Measurements from ENCODE around the gene TPM2.

DNA sequence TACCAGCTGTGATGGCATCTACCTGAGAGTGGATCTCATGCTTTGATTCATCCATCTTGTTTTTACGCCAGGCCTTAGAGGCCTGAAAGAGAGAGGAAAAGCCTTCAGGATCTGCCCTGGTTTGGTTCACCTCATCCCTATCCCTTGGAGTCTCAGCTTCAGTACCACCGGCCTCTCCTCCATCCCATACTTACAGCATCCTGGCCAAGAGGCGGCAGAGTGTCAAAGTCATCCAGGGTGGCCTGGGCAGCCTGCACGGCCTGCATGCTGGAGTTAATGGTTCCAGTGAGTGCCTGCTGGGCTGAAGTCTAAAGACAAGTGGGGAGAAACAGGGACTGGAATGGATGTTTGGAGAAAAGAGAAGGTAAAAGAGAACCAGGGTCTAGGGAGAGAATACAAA, 29.8 kb upstream of the TPM2 start:
- TF ChIP-seq, protein P1, sequence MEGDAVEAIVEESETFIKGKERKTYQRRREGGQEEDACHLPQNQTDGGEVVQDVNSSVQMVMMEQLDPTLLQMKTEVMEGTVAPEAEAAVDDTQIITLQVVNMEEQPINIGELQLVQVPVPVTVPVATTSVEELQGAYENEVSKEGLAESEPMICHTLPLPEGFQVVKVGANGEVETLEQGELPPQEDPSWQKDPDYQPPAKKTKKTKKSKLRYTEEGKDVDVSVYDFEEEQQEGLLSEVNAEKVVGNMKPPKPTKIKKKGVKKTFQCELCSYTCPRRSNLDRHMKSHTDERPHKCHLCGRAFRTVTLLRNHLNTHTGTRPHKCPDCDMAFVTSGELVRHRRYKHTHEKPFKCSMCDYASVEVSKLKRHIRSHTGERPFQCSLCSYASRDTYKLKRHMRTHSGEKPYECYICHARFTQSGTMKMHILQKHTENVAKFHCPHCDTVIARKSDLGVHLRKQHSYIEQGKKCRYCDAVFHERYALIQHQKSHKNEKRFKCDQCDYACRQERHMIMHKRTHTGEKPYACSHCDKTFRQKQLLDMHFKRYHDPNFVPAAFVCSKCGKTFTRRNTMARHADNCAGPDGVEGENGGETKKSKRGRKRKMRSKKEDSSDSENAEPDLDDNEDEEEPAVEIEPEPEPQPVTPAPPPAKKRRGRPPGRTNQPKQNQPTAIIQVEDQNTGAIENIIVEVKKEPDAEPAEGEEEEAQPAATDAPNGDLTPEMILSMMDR (IDR thresholded peaks at IDR 0.05) = no peak
- TF ChIP-seq POLR2A (IDR thresholded peaks at IDR 0.05) = no peak
- TF ChIP-seq EP300 (IDR thresholded peaks at IDR 0.05) = no peak

Data from gastroesophageal sphincter (tissue), 3 donors.